Effector CD4-positive, alpha-beta T cell (primary cell): ENCODE data around the gene TANC2.
"Not testable (repeated sequence)": the region's sequence is repeated elsewhere in the genome, so short reads cannot be mapped to it uniquely, and the experiment has no call there.

Experiments used
- DNase-seq: peaks from one replicate; pipeline ENCODE4 v3.0.0-alpha.2; 2020

Gene TANC2

GRCh38 chr17:62965174-62965685, 805 bp upstream of the TANC2 start:
- peak; percentile 20 for DNase-seq

GRCh38 chr17:62966426-62967204, 580 bp downstream of the TANC2 start:
- no peak for DNase-seq

- DNase-seq = no peak
These were observed 1.1 kb downstream of the TANC2 start for GRCh38 chr17:62967205-62967529.

- DNase-seq = peak; percentile 43
These were observed 2.4 kb downstream of the TANC2 start for GRCh38 chr17:62968445-62968923.

- no peak for DNase-seq
These were observed 4.6 kb downstream of the TANC2 start for GRCh38 chr17:62970610-62971009.

- DNase-seq = no peak
These were observed 5.8 kb downstream of the TANC2 start for GRCh38 chr17:62971853-62972252.

- DNase-seq = no peak
These were observed 8.8 kb downstream of the TANC2 start for GRCh38 chr17:62974788-62975187.

GRCh38 chr17:62975206-62975605, 9.2 kb downstream of the TANC2 start:
- DNase-seq = no peak

GRCh38 chr17:62976643-62977231, 10.7 kb downstream of the TANC2 start:
- not testable (repeated sequence) for DNase-seq

GRCh38 chr17:62980842-62981241, 14.8 kb downstream of the TANC2 start:
- DNase-seq = no peak

GRCh38 chr17:62981933-62982332, 15.9 kb downstream of the TANC2 start:
- no peak for DNase-seq

- DNase-seq = no peak
These were observed 18.8 kb downstream of the TANC2 start for GRCh38 chr17:62984801-62985200.

- DNase-seq = no peak
These were observed 20.5 kb downstream of the TANC2 start for GRCh38 chr17:62986549-62986948.

GRCh38 chr17:62987136-62987535, 21.1 kb downstream of the TANC2 start:
- DNase-seq = no peak

GRCh38 chr17:62989501-62989900, 23.5 kb downstream of the TANC2 start:
- no peak for DNase-seq

- DNase-seq = no peak
These were observed 28.9 kb downstream of the TANC2 start for GRCh38 chr17:62994931-62995330.

- DNase-seq = no peak
These were observed 29.4 kb downstream of the TANC2 start for GRCh38 chr17:62995377-62995885.

- no peak for DNase-seq
These were observed 30.2 kb downstream of the TANC2 start for GRCh38 chr17:62996221-62996620.

GRCh38 chr17:62998166-62998565, 32.1 kb downstream of the TANC2 start:
- no peak for DNase-seq

- no peak for DNase-seq
These were observed 32.8 kb downstream of the TANC2 start for GRCh38 chr17:62998665-62999393.

- DNase-seq = no peak
These were observed 33.7 kb downstream of the TANC2 start for GRCh38 chr17:62999736-63000135.

GRCh38 chr17:63001689-63002394, 35.8 kb downstream of the TANC2 start:
- DNase-seq = no peak

- no peak for DNase-seq
These were observed 36.6 kb downstream of the TANC2 start for GRCh38 chr17:63002625-63003024.
